GM12873 (cell line): ENCODE measurements around the gene TMEM79.

Experiments
- TF ChIP-seq, protein P1 (sequence below): IDR thresholded peaks from 2 replicates; pipeline ENCODE4 v1.5.1; 2012; ENCODE audit warnings: low read depth, mild to moderate bottlenecking, moderate library complexity, low read length, control low read depth; ENCODE audit not compliant: insufficient read depth; ENCODE audit errors: missing control alignments

TMEM79 gene

DNA sequence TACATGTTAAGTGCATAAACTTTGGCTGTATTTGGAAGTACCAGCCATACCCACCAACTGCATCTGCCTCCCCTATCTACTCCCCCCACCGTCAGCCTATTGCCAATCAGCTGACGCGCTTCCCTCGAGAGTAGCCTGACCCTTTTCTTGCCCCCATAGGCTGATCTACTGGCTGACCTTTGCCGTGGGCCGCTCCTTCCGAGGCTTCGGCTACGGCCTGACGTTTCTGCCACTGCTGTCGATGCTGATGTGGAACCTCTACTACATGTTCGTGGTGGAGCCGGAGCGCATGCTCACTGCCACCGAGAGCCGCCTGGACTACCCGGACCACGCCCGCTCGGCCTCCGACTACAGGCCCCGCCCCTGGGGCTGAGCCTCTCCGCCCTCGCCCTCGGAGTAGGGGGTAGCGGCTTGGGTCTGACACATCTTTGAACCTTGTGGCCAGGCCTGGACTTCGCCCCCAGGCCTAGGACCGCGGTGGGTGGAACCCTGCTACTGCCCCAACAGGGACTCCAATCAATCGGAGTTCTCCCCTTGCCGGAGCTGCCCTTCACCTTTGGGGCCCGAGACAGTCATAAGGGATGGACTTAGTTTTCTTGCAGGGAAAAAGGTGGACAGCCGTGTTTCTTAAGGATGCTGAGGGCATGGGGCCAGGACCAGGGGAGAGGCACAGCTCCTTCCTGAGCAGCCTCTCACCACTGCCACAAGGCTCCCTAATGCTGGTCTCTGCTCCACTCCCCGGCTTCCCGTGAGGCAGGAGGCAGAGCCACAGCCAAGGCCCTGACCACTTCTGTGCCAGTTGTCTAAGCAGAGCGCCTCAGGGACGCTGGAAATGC lies 7.3 kb downstream of the TMEM79 start:
- TF ChIP-seq, protein P1, sequence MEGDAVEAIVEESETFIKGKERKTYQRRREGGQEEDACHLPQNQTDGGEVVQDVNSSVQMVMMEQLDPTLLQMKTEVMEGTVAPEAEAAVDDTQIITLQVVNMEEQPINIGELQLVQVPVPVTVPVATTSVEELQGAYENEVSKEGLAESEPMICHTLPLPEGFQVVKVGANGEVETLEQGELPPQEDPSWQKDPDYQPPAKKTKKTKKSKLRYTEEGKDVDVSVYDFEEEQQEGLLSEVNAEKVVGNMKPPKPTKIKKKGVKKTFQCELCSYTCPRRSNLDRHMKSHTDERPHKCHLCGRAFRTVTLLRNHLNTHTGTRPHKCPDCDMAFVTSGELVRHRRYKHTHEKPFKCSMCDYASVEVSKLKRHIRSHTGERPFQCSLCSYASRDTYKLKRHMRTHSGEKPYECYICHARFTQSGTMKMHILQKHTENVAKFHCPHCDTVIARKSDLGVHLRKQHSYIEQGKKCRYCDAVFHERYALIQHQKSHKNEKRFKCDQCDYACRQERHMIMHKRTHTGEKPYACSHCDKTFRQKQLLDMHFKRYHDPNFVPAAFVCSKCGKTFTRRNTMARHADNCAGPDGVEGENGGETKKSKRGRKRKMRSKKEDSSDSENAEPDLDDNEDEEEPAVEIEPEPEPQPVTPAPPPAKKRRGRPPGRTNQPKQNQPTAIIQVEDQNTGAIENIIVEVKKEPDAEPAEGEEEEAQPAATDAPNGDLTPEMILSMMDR: no peak

DNA sequence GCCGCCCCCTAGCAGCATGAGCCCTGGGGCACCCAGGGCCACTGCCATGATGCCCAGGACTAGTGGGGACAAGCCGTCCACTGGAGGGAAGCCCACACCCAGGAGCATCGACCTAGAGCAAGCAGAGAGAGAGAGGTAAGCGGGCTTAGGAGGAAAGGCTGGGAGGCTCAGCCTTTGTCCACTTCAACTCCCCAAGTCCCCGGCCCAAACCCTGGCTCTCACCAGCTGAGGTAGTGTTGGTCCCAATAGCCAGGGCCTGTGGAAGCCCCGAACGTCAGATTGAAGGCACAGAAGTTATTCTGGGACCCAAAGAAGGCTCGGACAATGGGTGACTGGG lies 8.9 kb downstream of the TMEM79 start:
- TF ChIP-seq, protein P1: no peak

DNA sequence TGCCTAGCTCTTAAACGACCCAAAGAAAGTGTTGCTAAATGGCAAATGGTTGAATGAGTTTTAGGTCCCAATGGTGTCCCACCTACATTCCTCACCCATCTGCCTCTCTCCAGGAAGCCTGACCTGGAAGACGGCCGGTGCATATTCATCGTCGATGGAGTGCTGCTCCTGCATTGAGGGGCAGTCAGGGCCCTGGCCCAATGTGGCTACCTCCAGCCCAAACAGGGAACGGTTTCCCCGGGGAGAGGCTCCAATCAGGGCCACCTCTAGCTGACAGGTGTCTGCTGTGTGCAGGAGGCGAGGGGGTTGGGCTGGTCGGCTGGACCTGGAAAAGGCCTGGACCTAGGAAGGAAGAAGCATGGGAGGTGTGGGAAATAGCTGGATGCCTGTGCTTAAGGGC lies 9.8 kb downstream of the TMEM79 start:
- TF ChIP-seq, protein P1: no peak

DNA sequence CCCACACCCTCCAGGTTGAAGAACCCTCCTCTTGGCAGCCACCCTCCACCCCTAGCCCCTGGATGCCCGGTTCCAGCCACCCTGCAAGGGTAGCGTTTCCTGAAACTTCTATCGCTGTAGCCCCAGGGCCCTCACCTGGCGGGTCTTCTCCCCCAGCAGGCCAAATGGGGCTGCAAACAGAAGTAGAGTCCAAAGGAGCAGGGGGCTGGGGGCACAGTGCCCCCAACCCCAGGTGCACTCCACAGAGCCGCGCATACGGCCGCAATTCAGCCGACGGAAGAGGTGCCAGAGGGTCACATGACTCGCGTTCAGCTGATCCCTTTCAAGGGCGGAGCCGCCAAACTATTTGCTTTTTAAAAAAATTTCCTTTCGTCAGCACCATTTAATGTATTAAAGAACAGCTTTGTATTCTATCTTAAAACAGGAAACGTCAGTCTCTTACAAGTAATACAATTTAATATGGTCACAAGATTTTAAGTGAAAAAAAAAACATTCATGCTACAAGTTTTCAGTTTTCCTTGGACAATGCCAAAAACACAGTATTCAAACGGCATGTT lies 11.3 kb downstream of the TMEM79 start, which contains the start of gene GLMP:
GLMP (minus strand) TSS at position 289 of the 557 bp plus-strand sequence; CDS start at position 255, 34 bp downstream.
- TF ChIP-seq, protein P1: no peak

DNA sequence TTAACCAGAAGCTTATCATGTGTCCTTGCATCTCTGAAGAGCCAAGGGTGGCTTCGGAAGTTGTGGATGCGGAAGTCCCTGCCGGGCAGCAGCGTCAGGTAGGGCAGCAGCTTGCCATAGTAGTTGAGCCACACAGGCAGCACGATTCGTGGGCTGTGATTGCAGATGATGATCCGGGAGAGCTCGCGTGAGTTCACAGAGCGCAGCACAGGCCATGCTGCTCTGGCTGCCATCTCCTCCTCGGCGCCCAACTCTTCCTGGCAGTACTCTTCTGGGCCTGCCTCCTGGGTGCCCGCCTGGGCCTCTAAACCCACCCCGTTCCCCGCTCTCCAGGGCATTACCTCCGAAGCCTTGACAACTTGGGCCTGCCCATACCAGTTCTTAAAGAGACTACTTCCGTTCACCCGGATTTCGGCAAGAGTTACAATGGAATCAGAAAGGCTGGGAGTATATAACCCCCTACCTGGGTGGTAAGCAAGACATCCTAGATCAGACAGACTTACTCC lies 14.8 kb downstream of the TMEM79 start, which contains the start of gene VHLL:
VHLL (minus strand) TSS at position 456 of the 506 bp plus-strand sequence; CDS start at position 338, 118 bp downstream.
- TF ChIP-seq, protein P1: no peak

DNA sequence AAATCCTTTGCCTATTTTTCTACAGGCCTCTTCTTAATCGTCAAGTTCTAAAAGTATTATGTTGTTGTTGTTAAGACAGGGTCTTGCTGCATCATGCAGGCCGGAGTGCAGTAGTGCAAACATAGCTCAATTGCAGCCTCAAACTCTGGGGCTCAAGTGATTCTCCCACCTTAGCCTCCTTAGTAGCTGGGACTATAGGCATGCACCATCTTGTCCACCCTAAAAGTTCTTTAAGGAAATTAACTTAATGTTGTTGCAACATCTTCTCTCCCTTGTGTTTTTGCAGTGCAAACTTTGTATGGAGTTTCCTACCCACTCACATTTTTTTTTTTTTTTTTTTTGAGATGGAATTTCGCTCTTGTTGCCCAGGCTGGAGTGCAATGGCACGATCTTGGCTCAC lies 19.1 kb downstream of the TMEM79 start:
- TF ChIP-seq, protein P1: no peak

DNA sequence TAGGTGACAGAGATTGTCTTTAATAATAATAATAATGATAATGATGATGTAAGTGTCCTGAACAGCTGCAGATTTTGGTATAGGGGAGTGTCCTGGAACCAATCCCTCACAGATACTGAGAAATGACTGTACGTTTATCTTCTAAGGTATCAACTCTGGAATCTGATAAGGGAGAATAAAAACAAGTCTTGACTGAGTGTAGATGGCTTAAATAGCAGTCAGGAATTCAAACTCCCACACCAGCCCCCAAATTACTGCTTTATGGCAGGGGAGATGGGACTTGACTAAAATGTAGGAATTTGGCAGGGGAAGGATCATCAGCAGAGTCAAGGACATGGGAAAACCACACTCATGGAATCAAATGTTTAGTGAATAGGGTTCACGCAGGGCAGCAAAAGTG lies 21.1 kb downstream of the TMEM79 start:
- TF ChIP-seq, protein P1: no peak
